Glutamatergic neuron (in vitro differentiated cells): ENCODE data around the gene NSD1. TPM values are rescaled to one million over a fixed set of nuclear protein-coding genes. Genes with fewer than 3 reads are reported as not detected.
"Not testable (repeated sequence)": the region's sequence is repeated elsewhere in the genome, so short reads cannot be mapped to it uniquely, and the experiment has no call there.

Experiments
- DNase-seq: peaks from one replicate; pipeline ENCODE4 v3.0.0; 2022
- H3K27ac Mint-ChIP-seq: one replicate; pipeline ENCODE4 v1.8.0; 2020; ENCODE audit warnings: mild to moderate bottlenecking, mixed read lengths, inconsistent platforms; ENCODE audit not compliant: unreplicated experiment
- H3K27me3 Mint-ChIP-seq: one replicate; pipeline ENCODE4 v1.8.0; 2020; ENCODE audit warnings: mild to moderate bottlenecking, moderate library complexity, mixed read lengths, inconsistent platforms; ENCODE audit not compliant: unreplicated experiment
- H3K36me3 Mint-ChIP-seq: one replicate; pipeline ENCODE4 v1.8.0; 2020; ENCODE audit warnings: mild to moderate bottlenecking, mixed read lengths, inconsistent platforms; ENCODE audit not compliant: unreplicated experiment
- H3K4me1 Mint-ChIP-seq: one replicate; pipeline ENCODE4 v1.8.0; 2020; ENCODE audit warnings: mild to moderate bottlenecking, low read depth, mixed read lengths, inconsistent platforms; ENCODE audit not compliant: unreplicated experiment
- H3K4me3 Mint-ChIP-seq: one replicate; pipeline ENCODE4 v1.8.0; 2020; ENCODE audit warnings: mild to moderate bottlenecking, mixed read lengths, inconsistent platforms; ENCODE audit not compliant: unreplicated experiment
- H3K9me3 Mint-ChIP-seq: one replicate; pipeline ENCODE4 v1.8.0; 2020; ENCODE audit warnings: mild to moderate bottlenecking, moderate library complexity, mixed read lengths, inconsistent platforms; ENCODE audit not compliant: unreplicated experiment
- total RNA-seq: library from RNA; stranded (reverse); fragmentation: NEBNext Ultra II Directional; extraction: Animal tissue kit (Norgen Biotek cat#: 25700); gene quantifications from one replicate; pipeline ENCODE4 v1.2.1, GENCODE V29; 2021; ENCODE audit not compliant: unreplicated experiment
- TF ChIP-seq, protein P1 (sequence below): fragments of 200-600 bp; sonication (generic); IDR thresholded peaks from one replicate; pipeline ENCODE4 v1.5.0; 2021; ENCODE audit not compliant: partially characterized antibody, unreplicated experiment

The NSD1 gene
- total RNA-seq, 1 donor from 2014 or later: 151 TPM

DNA sequence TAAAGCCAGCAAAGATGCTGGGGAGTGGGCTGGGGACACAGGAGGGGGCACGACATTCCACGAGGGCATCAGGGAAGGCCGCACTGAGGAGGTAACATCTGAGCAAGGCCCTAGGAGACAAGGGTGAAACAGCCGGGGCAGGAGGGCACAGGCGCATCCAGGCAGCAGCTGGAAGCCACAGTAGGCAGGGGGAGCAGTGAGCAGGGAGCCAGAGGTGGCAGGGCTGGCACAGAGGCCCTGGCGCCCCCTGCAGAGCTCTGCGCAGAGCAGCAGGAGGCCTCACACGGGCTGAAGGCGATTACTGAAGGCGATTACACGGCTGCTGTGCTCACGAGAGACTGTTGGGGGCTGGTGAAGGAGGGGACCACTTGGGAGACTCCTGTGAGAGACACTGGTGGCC is 202.5 kb downstream of the NSD1 start:
- peaks cover 9% of the 10 kb centered on the region for H3K9me3 Mint-ChIP-seq
- peaks cover 5% of the 10 kb centered on the region for H3K36me3 Mint-ChIP-seq
- peak overlapping the region; percentile 55 for H3K27ac Mint-ChIP-seq
- TF ChIP-seq, protein P1, sequence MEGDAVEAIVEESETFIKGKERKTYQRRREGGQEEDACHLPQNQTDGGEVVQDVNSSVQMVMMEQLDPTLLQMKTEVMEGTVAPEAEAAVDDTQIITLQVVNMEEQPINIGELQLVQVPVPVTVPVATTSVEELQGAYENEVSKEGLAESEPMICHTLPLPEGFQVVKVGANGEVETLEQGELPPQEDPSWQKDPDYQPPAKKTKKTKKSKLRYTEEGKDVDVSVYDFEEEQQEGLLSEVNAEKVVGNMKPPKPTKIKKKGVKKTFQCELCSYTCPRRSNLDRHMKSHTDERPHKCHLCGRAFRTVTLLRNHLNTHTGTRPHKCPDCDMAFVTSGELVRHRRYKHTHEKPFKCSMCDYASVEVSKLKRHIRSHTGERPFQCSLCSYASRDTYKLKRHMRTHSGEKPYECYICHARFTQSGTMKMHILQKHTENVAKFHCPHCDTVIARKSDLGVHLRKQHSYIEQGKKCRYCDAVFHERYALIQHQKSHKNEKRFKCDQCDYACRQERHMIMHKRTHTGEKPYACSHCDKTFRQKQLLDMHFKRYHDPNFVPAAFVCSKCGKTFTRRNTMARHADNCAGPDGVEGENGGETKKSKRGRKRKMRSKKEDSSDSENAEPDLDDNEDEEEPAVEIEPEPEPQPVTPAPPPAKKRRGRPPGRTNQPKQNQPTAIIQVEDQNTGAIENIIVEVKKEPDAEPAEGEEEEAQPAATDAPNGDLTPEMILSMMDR: no peak
- DNase-seq: no peak
- H3K4me1 Mint-ChIP-seq: peaks cover 19% of the 10 kb centered on the region
- peaks cover 5% of the 10 kb centered on the region for H3K27me3 Mint-ChIP-seq
- no peak overlapping the region for H3K4me3 Mint-ChIP-seq

DNA sequence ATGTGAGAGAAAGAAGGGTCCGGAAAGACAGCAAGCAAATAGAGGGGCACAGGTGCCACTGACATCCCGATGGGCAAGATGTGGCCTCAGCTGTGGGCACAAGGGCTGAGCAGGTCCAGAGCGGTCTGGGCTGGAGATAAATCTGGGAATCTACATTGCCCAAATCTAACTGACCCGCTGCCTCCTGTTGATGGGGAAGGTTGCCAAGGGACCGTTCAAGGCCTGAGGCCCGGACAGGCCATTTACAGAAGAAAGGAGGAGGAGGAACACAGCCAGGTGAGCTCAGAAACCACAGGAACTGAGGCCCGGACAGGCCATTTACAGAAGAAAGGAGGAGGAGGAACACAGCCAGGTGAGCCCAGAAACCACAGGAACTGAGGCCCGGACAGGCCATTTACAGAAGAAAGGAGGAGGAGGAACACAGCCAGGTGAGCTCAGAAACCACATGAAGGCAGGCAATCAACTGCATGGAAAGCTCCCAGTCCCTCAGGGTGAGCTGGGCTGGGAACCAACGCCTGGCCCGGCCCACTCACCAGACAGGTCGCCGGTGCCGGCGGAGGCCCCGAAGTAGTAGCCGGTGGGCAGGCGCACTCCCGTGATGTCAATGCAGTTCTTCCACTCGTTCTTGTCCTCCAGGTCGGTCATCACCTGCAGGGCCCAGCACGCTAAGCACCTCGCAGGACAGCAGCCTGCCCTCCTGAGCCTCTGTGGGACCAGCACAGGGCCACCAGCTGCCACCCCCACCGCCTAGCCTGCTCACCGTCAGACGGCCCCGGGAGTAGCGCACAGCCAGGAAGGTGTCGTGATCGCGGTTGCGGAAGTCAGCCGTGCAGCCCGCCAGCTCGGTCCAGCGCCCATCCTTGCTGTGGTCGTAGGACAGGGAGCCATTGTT is 203.3 kb downstream of the NSD1 start:
- peaks cover 4% of the 10 kb centered on the region for H3K27me3 Mint-ChIP-seq
- H3K27ac Mint-ChIP-seq: peak overlapping the region; percentile 25
- peaks cover 12% of the 10 kb centered on the region for H3K4me1 Mint-ChIP-seq
- H3K9me3 Mint-ChIP-seq: peaks cover 11% of the 10 kb centered on the region
- peaks cover 5% of the 10 kb centered on the region for H3K36me3 Mint-ChIP-seq
- no peak for DNase-seq
- no peak overlapping the region for H3K4me3 Mint-ChIP-seq
- TF ChIP-seq, protein P1: no peak

DNA sequence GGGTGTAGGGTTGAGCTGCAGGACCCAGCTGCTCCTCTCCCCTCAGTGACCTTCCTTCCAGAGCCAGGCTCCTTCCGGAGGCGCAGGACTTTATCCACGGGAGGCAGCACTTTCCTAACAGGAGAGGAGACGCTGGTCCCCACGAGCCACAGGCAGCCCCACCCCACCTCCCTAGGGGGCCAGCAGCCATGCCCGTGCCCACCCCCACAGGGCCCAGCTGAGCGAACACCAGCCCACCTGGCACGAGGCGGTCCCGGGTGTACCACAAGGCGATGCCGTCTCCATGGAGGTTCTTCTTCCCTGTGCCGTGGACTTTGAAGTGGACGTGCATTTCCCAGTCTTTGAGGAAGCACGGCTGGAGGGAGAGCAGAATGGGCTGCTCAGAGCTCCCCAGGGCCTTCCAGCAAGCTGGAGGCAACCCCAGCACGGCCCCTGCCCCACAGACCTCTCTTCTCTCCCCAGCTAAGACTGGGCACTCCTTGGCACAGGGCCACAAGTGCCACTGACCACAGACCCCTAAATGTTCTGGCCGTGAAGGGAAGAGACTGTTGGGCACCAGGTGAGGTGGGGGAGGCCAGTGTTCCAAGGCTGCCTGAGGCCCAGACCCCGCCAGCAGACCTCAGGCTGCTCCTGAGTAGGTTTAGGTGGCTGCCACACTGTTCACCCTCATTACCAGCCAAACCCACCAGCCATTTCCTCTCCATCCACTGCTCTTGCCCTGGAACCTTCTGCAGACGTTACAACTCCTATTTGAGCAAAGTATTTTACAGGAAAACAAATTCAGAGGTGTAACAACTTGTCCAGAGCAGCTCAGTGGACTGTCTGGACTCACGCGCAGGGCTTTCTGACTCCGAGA is 204.9 kb downstream of the NSD1 start:
- no peak for DNase-seq

DNA sequence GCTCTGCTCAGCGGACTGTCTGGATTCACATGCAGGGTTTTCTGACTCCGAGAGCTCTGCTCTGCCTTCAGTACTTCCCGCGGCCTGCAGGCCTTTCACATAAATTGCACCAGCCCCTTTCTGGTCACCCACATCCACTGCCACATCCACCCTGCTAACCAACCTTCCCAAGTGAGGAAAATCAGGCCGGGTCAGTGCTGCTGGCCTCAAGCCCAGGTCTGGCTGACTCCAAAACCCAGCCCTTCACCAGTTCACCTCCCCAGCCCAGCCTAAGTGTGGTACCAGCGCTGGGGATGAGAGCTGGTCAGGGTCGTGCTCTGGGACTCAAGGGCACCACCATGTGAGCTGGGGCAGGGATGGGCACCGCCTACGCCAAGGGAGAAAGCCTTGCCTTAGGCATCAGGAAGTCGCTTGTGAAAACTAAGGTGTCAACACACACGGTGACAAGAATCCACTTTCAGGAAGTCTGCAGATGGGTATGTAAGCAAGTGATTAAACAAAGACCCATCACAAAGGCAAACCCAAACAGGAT is 205.6 kb downstream of the NSD1 start:
- H3K36me3 Mint-ChIP-seq: peaks cover 10% of the 10 kb centered on the region
- TF ChIP-seq, protein P1: no peak

More for the DNA sequence above, 204.9 kb downstream of the NSD1 start:
- H3K27me3 Mint-ChIP-seq: peaks cover 4% of the 10 kb centered on the region
- H3K4me1 Mint-ChIP-seq: peaks cover 3% of the 10 kb centered on the region
- no peak overlapping the region for H3K4me3 Mint-ChIP-seq
- H3K27ac Mint-ChIP-seq: no peak overlapping the region
- peaks cover 11% of the 10 kb centered on the region for H3K9me3 Mint-ChIP-seq
- TF ChIP-seq, protein P1: no peak
- peaks cover 7% of the 10 kb centered on the region for H3K36me3 Mint-ChIP-seq

DNA sequence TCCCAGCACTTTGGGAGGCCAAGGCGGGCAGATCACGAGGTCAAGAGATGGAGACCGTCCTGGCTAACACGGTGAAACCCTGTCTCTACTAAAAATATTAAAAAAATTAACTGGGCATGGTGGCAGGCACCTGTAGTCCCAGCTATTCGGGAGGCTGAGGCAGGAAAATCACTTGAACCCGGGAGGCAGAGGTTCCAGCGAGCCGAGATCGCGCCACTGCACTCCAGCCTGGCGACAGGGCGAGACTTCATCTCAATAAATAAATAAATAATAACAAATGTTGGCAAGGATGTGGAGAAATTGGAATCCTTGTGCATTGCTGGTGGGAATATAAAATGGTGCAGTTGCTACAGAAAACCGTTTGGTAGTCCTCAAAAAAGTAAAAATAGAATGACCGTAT is 209.4 kb downstream of the NSD1 start:
- H3K27me3 Mint-ChIP-seq, H3K36me3 Mint-ChIP-seq, H3K4me3 Mint-ChIP-seq, H3K27ac Mint-ChIP-seq, H3K4me1 Mint-ChIP-seq, H3K9me3 Mint-ChIP-seq, DNase-seq: not testable (repeated sequence)

More for the DNA sequence above, 205.6 kb downstream of the NSD1 start:
- Mint-ChIP-seq H3K4me1 (peaks cover 3% of the 10 kb centered on the region), H3K9me3 (peaks cover 12% of the 10 kb centered on the region), H3K4me3 (no peak overlapping the region), H3K27ac (no peak overlapping the region), H3K27me3 (peaks cover 4% of the 10 kb centered on the region)
- no peak for DNase-seq
